ENCODE data around the gene HMX1. TPM values are rescaled to one million over a fixed set of nuclear protein-coding genes. Genes with fewer than 3 reads are reported as not detected.
A peak's percentile ranks its signal among the peaks of the same experiment; 100 is the strongest.

The HMX1 gene
- total and polyA plus RNA-seq, 10 of the 15 experiments (the other 5 are each of a cell fraction or from before 2014, with no cell fraction given) = not detected

- TF ChIP-seq CBFB (IDR thresholded peaks at IDR 0.05; ENCODE audit: low read depth) (no peak), LARP7 (IDR thresholded peaks at IDR 0.05) (no peak), ZBTB11 (CRISPR knock-in tag; IDR thresholded peaks at IDR 0.05) (no peak)
- TF ChIP-seq, protein P1, sequence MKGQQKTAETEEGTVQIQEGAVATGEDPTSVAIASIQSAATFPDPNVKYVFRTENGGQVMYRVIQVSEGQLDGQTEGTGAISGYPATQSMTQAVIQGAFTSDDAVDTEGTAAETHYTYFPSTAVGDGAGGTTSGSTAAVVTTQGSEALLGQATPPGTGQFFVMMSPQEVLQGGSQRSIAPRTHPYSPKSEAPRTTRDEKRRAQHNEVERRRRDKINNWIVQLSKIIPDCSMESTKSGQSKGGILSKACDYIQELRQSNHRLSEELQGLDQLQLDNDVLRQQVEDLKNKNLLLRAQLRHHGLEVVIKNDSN (IDR thresholded peaks at IDR 0.05; ENCODE audit: borderline replicate concordance, extremely low read length, insufficient read depth, low read depth, low read length) = no peak
- TF ChIP-seq, protein P2, sequence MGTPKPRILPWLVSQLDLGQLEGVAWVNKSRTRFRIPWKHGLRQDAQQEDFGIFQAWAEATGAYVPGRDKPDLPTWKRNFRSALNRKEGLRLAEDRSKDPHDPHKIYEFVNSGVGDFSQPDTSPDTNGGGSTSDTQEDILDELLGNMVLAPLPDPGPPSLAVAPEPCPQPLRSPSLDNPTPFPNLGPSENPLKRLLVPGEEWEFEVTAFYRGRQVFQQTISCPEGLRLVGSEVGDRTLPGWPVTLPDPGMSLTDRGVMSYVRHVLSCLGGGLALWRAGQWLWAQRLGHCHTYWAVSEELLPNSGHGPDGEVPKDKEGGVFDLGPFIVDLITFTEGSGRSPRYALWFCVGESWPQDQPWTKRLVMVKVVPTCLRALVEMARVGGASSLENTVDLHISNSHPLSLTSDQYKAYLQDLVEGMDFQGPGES (IDR thresholded peaks at IDR 0.05) = no peak
These were observed 17.6 kb downstream of the HMX1 start (continued) for GRCh38 chr4:8854016-8854415.

GRCh38 chr4:8853249-8853648 lies 18.4 kb downstream of the HMX1 start:
- no peaks in the 10 kb centered on the region; the same call in 2 of the 3 replicates for H3K9me3 ChIP-seq (replicated peaks; ENCODE audit: control insufficient read depth, insufficient read depth, low read length)
- CTCF ChIA-PET = no interaction called here
- RAD21 ChIA-PET (ENCODE audit: unreplicated experiment) = no interaction called here
- no peak for ATAC-seq
- no peak overlapping the region for H3K27ac ChIP-seq (ENCODE audit: control insufficient read depth, insufficient read depth)
- H3K4me2 ChIP-seq (ENCODE audit: control insufficient read depth, insufficient read depth) = no peak overlapping the region
- SMC1A ChIA-PET (ENCODE audit: uncharacterized antibody, unreplicated experiment) = no interaction called here
- DNase-seq (ENCODE audit: low read depth, low spot score) = no peak
- POLR2A ChIA-PET = no interaction called here
- H3K4me3 ChIP-seq = no peak overlapping the region
- in situ Hi-C loops (cut with MboI) (no loop called here), intact Hi-C loops (cut with micrococcal nuclease; ENCODE audit: unreplicated experiment) (no loop called here)
- H2AFZ ChIP-seq (ENCODE audit: control insufficient read depth, low read depth, low read length) = no peak overlapping the region
- peaks cover 0 to 4% of the 10 kb centered on the region in 2 experiments; a peak in 1 of 4 replicates for H3K27me3 ChIP-seq (replicated peaks in 1 of 2; ENCODE audit: control insufficient read depth in 2 of 2, insufficient read depth in 2 of 2, low read length in 1 of 2)
- no peaks in the 10 kb centered on the region for H3K36me3 ChIP-seq (ENCODE audit: control insufficient read depth in 2 of 2, insufficient read depth in 2 of 2, low read length in 1 of 2)
- BruUV-seq (replicated peaks) = no TSS peak
- no peaks in the 10 kb centered on the region for H3K79me2 ChIP-seq (ENCODE audit: control insufficient read depth, insufficient read depth, low read length)
- FAIRE-seq = no peak
- no peaks in the 10 kb centered on the region for H4K20me1 ChIP-seq (ENCODE audit: control insufficient read depth, insufficient read depth)
- H3K4me1 ChIP-seq (ENCODE audit: control insufficient read depth, insufficient read depth, low read length) = no peaks in the 10 kb centered on the region
- H3K9ac ChIP-seq (ENCODE audit: control insufficient read depth, insufficient read depth, low read length) = no peak overlapping the region
- 33% methylated on average over 6 of the region's 6 CpGs for WGBS (ENCODE audit: insufficient coverage, insufficient replicate concordance, low lambda C conversion rate, missing lambda C conversion rate)
- TF ChIP-seq SMC3 (IDR thresholded peaks at IDR 0.05; ENCODE audit: borderline replicate concordance, low read length) (no peak), NFXL1 (IDR thresholded peaks at IDR 0.05; ENCODE audit: borderline replicate concordance) (no peak), SIX5 (IDR thresholded peaks at IDR 0.05; ENCODE audit: low read depth, low read length, severe bottlenecking) (peak; percentile 30), NR2F1 (conservative IDR thresholded peaks at IDR 0.05) (no peak), DPF2 (IDR thresholded peaks at IDR 0.05) (no peak), NFYB (IDR thresholded peaks at IDR 0.05; ENCODE audit: insufficient read depth, low read depth, low read length) (peak; percentile 63; the same call in 1 of the 2 replicates), MEF2B (IDR thresholded peaks at IDR 0.05; ENCODE audit: partially characterized antibody, poor library complexity, severe bottlenecking) (no peak)
- TF ChIP-seq, protein P3, sequence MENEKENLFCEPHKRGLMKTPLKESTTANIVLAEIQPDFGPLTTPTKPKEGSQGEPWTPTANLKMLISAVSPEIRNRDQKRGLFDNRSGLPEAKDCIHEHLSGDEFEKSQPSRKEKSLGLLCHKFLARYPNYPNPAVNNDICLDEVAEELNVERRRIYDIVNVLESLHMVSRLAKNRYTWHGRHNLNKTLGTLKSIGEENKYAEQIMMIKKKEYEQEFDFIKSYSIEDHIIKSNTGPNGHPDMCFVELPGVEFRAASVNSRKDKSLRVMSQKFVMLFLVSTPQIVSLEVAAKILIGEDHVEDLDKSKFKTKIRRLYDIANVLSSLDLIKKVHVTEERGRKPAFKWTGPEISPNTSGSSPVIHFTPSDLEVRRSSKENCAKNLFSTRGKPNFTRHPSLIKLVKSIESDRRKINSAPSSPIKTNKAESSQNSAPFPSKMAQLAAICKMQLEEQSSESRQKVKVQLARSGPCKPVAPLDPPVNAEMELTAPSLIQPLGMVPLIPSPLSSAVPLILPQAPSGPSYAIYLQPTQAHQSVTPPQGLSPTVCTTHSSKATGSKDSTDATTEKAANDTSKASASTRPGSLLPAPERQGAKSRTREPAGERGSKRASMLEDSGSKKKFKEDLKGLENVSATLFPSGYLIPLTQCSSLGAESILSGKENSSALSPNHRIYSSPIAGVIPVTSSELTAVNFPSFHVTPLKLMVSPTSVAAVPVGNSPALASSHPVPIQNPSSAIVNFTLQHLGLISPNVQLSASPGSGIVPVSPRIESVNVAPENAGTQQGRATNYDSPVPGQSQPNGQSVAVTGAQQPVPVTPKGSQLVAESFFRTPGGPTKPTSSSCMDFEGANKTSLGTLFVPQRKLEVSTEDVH (IDR thresholded peaks at IDR 0.05; ENCODE audit: low read depth, partially characterized antibody) = no peak
- TF ChIP-seq, protein P4, sequence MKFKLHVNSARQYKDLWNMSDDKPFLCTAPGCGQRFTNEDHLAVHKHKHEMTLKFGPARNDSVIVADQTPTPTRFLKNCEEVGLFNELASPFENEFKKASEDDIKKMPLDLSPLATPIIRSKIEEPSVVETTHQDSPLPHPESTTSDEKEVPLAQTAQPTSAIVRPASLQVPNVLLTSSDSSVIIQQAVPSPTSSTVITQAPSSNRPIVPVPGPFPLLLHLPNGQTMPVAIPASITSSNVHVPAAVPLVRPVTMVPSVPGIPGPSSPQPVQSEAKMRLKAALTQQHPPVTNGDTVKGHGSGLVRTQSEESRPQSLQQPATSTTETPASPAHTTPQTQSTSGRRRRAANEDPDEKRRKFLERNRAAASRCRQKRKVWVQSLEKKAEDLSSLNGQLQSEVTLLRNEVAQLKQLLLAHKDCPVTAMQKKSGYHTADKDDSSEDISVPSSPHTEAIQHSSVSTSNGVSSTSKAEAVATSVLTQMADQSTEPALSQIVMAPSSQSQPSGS (IDR thresholded peaks at IDR 0.05; ENCODE audit: low read length) = no peak
